PC-3 (cell line): Measurements from ENCODE around the gene TESK2. TPM values are rescaled to one million over a fixed set of nuclear protein-coding genes. Genes with fewer than 3 reads are reported as not detected.

Experiments used
- ATAC-seq: fragments of 200-7000 bp; cut with Tn5 transposase; 2 replicates; pipeline ENCODE4 v1.9.1; 2020; ENCODE audit warnings: mild to moderate bottlenecking, moderate library complexity
- BruUV-seq: library from RNA; stranded (reverse); fragments of 400-500 nt; replicated peaks from 2 replicates; lab custom pipeline; 2021; lab: Mats Ljungman, UMichigan
- CTCF ChIA-PET: fragments of 300-600 bp; sonication (Branson Sonifier 250); formaldehyde crosslinking; loops from one replicate; lab custom pipeline; 2022; ENCODE audit warnings: antibody characterized with exemption; lab: Charles Lee
- POLR2A ChIA-PET: fragments of 300-600 bp; sonication (Branson Sonifier 250); formaldehyde crosslinking; loops from one replicate; lab custom pipeline; 2022; ENCODE audit warnings: antibody characterized with exemption; ENCODE audit not compliant: unreplicated experiment; lab: Charles Lee
- DNase-seq: peaks from one replicate; pipeline ENCODE4 v3.0.0-alpha.2; 2015
- H2AFZ ChIP-seq: fragments of 300-600 bp; sonication (generic); 2 replicates; pipeline ENCODE4 v1.6.0; 2016; ENCODE audit warnings: antibody characterized with exemption, low read length
- H3F3A ChIP-seq: fragments of 300-600 bp; sonication (generic); one replicate; pipeline ENCODE4 v1.6.0; 2017; ENCODE audit warnings: antibody characterized with exemption, low read length, control low read depth, mild to moderate bottlenecking; ENCODE audit not compliant: unreplicated experiment
- H3K27ac ChIP-seq: fragments of 300-600 bp; sonication (generic); 2 replicates; pipeline ENCODE4 v1.5.1; 2016; ENCODE audit warnings: mild to moderate bottlenecking, low read length
- H3K27me3 ChIP-seq: fragments of 300-600 bp; sonication (generic); 2 replicates; pipeline ENCODE4 v1.6.1; 2016; ENCODE audit warnings: low read length, mixed read lengths
- H3K36me3 ChIP-seq: fragments of 300-600 bp; sonication (generic); 2 replicates; pipeline ENCODE4 v1.6.1; 2016; ENCODE audit warnings: low read depth, mixed run types, low read length, mixed read lengths
- H3K4me1 ChIP-seq: fragments of 300-600 bp; sonication (generic); 2 replicates; pipeline ENCODE4 v1.5.1; 2016; ENCODE audit warnings: low read length; ENCODE audit not compliant: insufficient read depth
- H3K4me2 ChIP-seq: fragments of 300-600 bp; sonication (generic); 2 replicates; pipeline ENCODE4 v1.6.0; 2016; ENCODE audit warnings: low read length
- H3K4me3 ChIP-seq: fragments of 300-600 bp; sonication (generic); 2 replicates; pipeline ENCODE4 v1.5.1; 2016; ENCODE audit warnings: mild to moderate bottlenecking, low read length, mixed read lengths
- H3K79me2 ChIP-seq: fragments of 300-600 bp; sonication (generic); 2 replicates; pipeline ENCODE4 v1.6.1; 2017; ENCODE audit warnings: low read length, mixed read lengths
- H3K9ac ChIP-seq: fragments of 300-600 bp; sonication (generic); 2 replicates; pipeline ENCODE4 v1.6.0; 2016; ENCODE audit warnings: mild to moderate bottlenecking, low read length
- H3K9me2 ChIP-seq: fragments of 300-600 bp; sonication (generic); replicated peaks from 2 replicates; pipeline ENCODE4 v1.6.1; 2016; ENCODE audit warnings: mixed run types, low read length, mixed read lengths
- H3K9me3 ChIP-seq: fragments of 300-600 bp; sonication (generic); 2 replicates; pipeline ENCODE4 v1.6.1; 2016; ENCODE audit warnings: low read length, mixed read lengths
- H4K20me1 ChIP-seq: fragments of 300-600 bp; sonication (generic); 2 replicates; pipeline ENCODE4 v1.6.1; 2016; ENCODE audit warnings: low read length, mixed read lengths
- EZH2 ChIP-seq: fragments of 300-600 bp; sonication (generic); IDR thresholded peaks from one replicate; pipeline ENCODE4 v1.6.1; 2017; ENCODE audit warnings: antibody characterized with exemption, mild to moderate bottlenecking, low read length; ENCODE audit not compliant: unreplicated experiment
- EZH2phosphoT487 ChIP-seq: fragments of 300-600 bp; sonication (generic); IDR thresholded peaks from 2 replicates; pipeline ENCODE4 v1.6.1; 2018; ENCODE audit warnings: mild to moderate bottlenecking, antibody characterized with exemption, low read length, borderline replicate concordance
- intact Hi-C: fragments of 100-400 bp; cut with micrococcal nuclease; formaldehyde crosslinking; loops from 2 replicates; pipeline ENCODE4 v1.9.0; 2023
- total RNA-seq: library from RNA; depleted of rRNA; stranded (reverse); fragments of >200 nt; gene quantifications from 2 replicates; pipeline ENCODE4 v1.2.3, GENCODE V29; 2014
- TF ChIP-seq, protein P1 (sequence below): fragments of 300-600 bp; sonication (generic); conservative IDR thresholded peaks from 2 replicates; pipeline ENCODE4 v1.5.1; 2017; ENCODE audit warnings: antibody characterized with exemption, low read depth, mild to moderate bottlenecking, low read length

Gene TESK2
- total RNA-seq, 1 experiment from 2014 or later, result 6.0 TPM

DNA sequence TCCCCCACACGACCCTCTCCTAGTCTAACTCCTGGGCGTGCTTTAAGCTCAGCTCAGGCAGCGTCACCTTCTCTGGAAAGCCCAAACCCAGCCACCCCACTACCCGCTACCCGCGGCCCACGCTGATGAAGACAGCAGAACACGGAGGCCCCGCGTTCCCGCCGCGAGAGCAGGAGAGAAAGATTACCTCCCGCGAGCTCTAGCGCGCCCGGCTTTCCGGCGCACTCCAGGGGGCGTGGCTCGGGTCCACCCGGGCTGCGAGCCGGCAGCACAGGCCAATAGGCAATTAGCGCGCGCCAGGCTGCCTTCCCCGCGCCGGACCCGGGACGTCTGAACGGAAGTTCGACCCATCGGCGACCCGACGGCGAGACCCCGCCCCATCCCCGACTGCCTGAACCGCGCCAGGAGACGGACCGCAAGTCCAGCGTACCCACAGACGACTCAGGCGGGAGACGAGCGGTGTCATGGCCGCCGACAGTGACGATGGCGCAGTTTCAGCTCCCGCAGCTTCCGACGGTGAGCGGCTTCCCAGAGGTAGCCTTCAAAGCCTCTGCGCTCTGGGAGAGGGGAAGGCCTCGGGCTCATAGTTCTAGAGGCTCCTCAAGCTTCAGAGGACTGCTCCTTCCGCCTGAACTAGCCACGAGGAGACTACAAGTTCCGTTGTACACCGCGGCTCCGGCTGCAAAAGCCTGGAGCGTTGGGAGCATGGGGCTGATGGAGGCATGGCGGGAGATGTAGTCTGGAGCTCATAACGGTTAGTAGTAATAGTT, 151.0 kb downstream of the TESK2 start, which contains the start of the genes MUTYH and TOE1:
MUTYH (minus strand) TSS at position 652 of the 770 bp plus-strand sequence. CDS start 5,935 bp downstream, outside the sequence.
TOE1 (plus strand) TSS at position 382 of the 770 bp plus-strand sequence; CDS start at position 465, 83 bp downstream.
- TF ChIP-seq, protein P1, sequence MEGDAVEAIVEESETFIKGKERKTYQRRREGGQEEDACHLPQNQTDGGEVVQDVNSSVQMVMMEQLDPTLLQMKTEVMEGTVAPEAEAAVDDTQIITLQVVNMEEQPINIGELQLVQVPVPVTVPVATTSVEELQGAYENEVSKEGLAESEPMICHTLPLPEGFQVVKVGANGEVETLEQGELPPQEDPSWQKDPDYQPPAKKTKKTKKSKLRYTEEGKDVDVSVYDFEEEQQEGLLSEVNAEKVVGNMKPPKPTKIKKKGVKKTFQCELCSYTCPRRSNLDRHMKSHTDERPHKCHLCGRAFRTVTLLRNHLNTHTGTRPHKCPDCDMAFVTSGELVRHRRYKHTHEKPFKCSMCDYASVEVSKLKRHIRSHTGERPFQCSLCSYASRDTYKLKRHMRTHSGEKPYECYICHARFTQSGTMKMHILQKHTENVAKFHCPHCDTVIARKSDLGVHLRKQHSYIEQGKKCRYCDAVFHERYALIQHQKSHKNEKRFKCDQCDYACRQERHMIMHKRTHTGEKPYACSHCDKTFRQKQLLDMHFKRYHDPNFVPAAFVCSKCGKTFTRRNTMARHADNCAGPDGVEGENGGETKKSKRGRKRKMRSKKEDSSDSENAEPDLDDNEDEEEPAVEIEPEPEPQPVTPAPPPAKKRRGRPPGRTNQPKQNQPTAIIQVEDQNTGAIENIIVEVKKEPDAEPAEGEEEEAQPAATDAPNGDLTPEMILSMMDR, result no peak
- TF ChIP-seq EZH2phosphoT487, result no peak
- no peak for TF ChIP-seq EZH2
- CTCF ChIA-PET, result interaction anchor here (0.7 to 2.2 kb wide), 3 partner anchors 22 to 325 kb away, joined by 3 to 18 read pairs (median 3); no protein-coding TSS in a partner anchor
- Histone ChIP-seq H3F3A (no peaks in the 10 kb centered on the region), H3K36me3 (peaks cover 32% of the 10 kb centered on the region), H3K79me2 (peaks cover 45% of the 10 kb centered on the region), H3K4me1 (peaks cover 43% of the 10 kb centered on the region), H3K9ac (peak within 1 kb of the TSS; percentile 91), H3K9me3 (no peaks in the 10 kb centered on the region), H3K4me2 (peak within 1 kb of the TSS; percentile 91), H3K9me2 (no peaks in the 10 kb centered on the region), H3K4me3 (peak within 1 kb of the TSS; percentile 83), H3K27ac (peak within 1 kb of the TSS; percentile 76), H3K27me3 (no peaks in the 10 kb centered on the region), H2AFZ (peak within 1 kb of the TSS; percentile 84), H4K20me1 (0 out of 2 replicates have a peak, but pooled peaks cover 3% of the 10 kb centered on the region)
- intact Hi-C loops, result loop anchor here (1.0 to 5.0 kb wide), 3 partner anchors 37 to 327 kb away; partner anchors contain the start of genes TESK2 and UROD
- BruUV-seq, result no TSS peak
- peak; percentile 93 for DNase-seq
- POLR2A ChIA-PET, result interaction anchor here (0.5 to 1.3 kb wide), 8 partner anchors 12 to 610 kb away, joined by 3 to 85 read pairs (median 4); partner anchors contain the start of genes CCDC163, MMACHC and TESK2
- ATAC-seq, result peak; percentile 80

DNA sequence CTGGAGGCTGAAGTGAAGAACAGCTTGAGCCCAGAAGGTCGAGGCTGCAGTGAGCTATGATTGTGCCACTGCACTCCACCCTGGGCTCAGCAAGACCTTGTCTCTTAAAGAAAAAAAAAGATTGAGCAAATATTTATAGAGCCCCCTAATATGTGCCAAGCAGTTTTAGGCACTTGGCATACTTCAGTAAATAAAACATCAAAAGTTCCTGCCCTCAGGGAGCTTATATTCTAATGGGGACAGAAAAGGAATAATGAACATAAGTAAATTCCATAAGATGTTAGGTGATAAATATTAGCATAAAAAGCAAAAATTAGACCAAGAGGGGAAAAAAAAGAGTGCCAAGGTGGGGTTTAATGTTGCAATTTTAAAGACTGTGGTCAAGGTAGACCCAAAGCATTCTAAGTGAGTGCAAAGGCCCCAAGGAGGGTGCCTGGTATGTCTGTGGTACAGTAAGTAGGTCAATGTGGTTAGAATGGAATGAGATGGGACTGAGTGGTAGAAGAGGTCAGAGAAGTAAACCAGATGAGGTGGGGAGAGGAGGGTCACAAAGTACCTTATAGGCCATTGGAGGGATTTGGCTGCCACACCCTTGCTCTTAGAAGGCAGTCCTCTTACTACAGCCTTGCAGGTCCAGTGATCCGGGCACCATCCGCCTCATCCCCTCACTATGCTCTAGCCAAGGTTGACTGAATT, 153.2 kb downstream of the TESK2 start:
- Histone ChIP-seq H3K4me3 (no peak overlapping the region), H3K27me3 (no peaks in the 10 kb centered on the region), H3K9me2 (no peaks in the 10 kb centered on the region), H3F3A (no peaks in the 10 kb centered on the region), H3K27ac (no peak overlapping the region), H3K4me1 (peaks cover 52% of the 10 kb centered on the region), H4K20me1 (no peaks in the 10 kb centered on the region), H3K4me2 (no peak overlapping the region), H3K36me3 (peaks cover 12% of the 10 kb centered on the region), H3K9ac (no peak overlapping the region), H2AFZ (no peak overlapping the region), H3K9me3 (no peaks in the 10 kb centered on the region), H3K79me2 (peaks cover 40% of the 10 kb centered on the region)
- BruUV-seq, result no TSS peak
- DNase-seq, result peak; percentile 57
- intact Hi-C loops, result no loop called here
- POLR2A ChIA-PET, result interaction anchor here (0.6 kb wide), 1 partner anchor 213 kb away, joined by 14 read pairs; no protein-coding TSS in a partner anchor
- no peak for ATAC-seq
- TF ChIP-seq, protein P1, result no peak
- no peak for TF ChIP-seq EZH2phosphoT487
- no peak for TF ChIP-seq EZH2
- CTCF ChIA-PET, result no interaction called here
